ENCODE measurements around the gene ACSS1. TPM values are rescaled to one million over a fixed set of nuclear protein-coding genes. Genes with fewer than 3 reads are reported as not detected.

ACSS1 gene
- total and polyA plus RNA-seq, 7 donors, result 20.1 to 41.0 (median 27.1) TPM

- 0% methylated on average over 36 of the region's 36 CpGs for WGBS, 2 donors
- Histone ChIP-seq H3K36me3 (no peaks in the 10 kb centered on the region), H3K27me3 (no peaks in the 10 kb centered on the region), H3K27ac (peak overlapping the region; percentile 86 to 94 (median 92)), H3K4me1 (peaks cover 0 to 52% (median 47%) of the 10 kb centered on the region in 4 donors), H3K4me3 (peak overlapping the region; percentile 65 to 95 (median 72)), H3K9me3 (no peaks in the 10 kb centered on the region)
- DNase-seq, result peak; percentile 71
- TF ChIP-seq EP300 (IDR thresholded peaks at IDR 0.05), result no peak
- TF ChIP-seq CTCF (IDR thresholded peaks at IDR 0.05), result no peak
- no peak for TF ChIP-seq POLR2A (IDR thresholded peaks at IDR 0.05)
- no peak for TF ChIP-seq POLR2AphosphoS5 (IDR thresholded peaks at IDR 0.05)
- intact Hi-C loops (cut with DNase I), result loop anchor here (1.0 to 5.0 kb wide), 3 partner anchors 187 to 407 kb away; partner anchors contain the start of gene ENTPD6
Observed at GRCh38 chr20:24991897-24992486, 65.9 kb downstream of the ACSS1 start.

- 94 to 95% methylated on average over 2 of the region's 2 CpGs for WGBS, 2 donors
- intact Hi-C loops (cut with DNase I), result loop anchor here (5.0 kb wide), 1 partner anchor 206 kb away; the partner anchor contains the start of gene ENTPD6
- H3K4me3 ChIP-seq, result no peak overlapping the region
Observed at GRCh38 chr20:24990810-24991252, 67.1 kb downstream of the ACSS1 start.

DNA sequence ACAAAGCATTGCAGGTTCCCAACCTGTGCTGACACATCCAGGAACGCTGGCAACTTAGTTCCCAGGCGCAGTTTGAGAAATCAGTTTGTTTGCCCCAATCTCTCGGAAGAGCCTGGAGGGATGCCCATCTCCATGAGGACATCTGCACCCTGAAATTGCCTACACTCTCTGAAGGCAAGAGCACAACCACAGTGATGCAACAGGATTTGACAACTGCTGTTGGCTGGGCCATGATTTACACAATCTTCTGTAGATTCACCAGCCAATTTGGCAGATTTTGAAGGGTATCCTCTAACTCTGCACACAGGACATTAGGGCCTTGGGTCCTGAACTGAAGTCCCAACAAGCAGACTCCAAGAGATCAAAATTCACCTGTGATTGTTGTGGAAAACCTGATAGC is 68.8 kb downstream of the ACSS1 start:
- WGBS, 2 donors, result 92% methylated on average over 3 of the region's 3 CpGs
- TF ChIP-seq EP300 (IDR thresholded peaks at IDR 0.05) (no peak), POLR2AphosphoS5 (IDR thresholded peaks at IDR 0.05) (no peak), CTCF (IDR thresholded peaks at IDR 0.05) (no peak), POLR2A (IDR thresholded peaks at IDR 0.05) (no peak)
- peak; percentile 41 for DNase-seq
- peaks cover 0 to 29% (median 24%) of the 10 kb centered on the region in 4 donors for H3K4me1 ChIP-seq
- H3K4me3 ChIP-seq, result no peak overlapping the region
- no peak overlapping the region for H3K27ac ChIP-seq
- H3K27me3 ChIP-seq, result no peaks in the 10 kb centered on the region
- no peaks in the 10 kb centered on the region for H3K9me3 ChIP-seq
- intact Hi-C loops (cut with DNase I), result no loop called here
- H3K36me3 ChIP-seq, result no peaks in the 10 kb centered on the region

More at GRCh38 chr20:24990810-24991252, 67.1 kb downstream of the ACSS1 start:
- peak; percentile 22 for DNase-seq
- Histone ChIP-seq H3K27ac (no peak overlapping the region), H3K27me3 (no peaks in the 10 kb centered on the region), H3K36me3 (no peaks in the 10 kb centered on the region), H3K9me3 (no peaks in the 10 kb centered on the region), H3K4me1 (peaks cover 0 to 44% (median 40%) of the 10 kb centered on the region in 4 donors)
- no peak for TF ChIP-seq POLR2A (IDR thresholded peaks at IDR 0.05)
- TF ChIP-seq EP300 (IDR thresholded peaks at IDR 0.05), result no peak
- no peak for TF ChIP-seq POLR2AphosphoS5 (IDR thresholded peaks at IDR 0.05)

DNA sequence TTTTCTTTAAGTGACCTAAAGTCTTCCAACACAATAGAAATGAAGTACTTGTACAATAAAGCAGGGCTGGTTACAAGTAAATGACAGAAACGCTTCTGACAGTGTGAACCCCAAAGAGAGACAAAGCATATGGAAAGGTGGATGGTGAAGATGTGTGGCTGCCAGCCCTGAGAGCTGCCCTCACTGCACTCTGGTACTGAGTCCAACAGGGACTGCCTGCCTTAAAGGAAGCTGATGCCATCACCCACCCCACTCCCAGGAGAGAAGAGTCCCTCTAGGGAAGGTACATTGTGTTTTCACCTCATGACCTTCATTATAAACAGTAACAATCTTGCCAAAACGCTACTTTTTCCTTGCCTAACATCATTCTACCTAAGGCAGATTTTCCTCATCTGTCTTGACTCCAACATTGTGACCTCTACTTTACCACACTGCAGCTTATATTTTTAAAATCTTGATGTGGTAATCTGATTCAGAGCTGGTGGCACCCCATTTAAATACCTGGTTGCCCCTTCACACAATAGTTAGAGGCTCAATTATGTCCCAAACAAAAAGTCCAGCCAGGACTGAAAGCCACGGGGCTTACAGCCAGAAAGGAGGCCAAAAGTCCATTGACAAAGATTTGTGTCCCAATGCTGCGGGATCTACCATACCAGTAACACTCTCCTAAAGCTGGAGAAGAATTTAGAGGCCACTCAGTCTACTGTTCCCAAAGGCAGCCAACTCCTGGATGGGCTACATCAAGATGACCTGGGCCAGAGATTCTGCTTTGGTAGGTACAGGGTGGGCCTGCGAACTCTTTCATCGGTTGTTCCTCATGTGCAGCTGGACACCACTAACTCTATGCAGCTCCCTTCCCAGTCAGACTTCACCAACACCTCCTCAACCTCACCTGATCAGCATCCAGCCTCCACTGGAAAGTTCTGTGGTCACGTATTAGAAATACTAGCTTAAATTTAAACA is 69.8 kb downstream of the ACSS1 start:
- H3K4me1 ChIP-seq, result peaks cover 0 to 21% (median 14%) of the 10 kb centered on the region in 4 donors
- no peak overlapping the region for H3K27ac ChIP-seq
- peak; percentile 10 for DNase-seq
- 89 to 90% methylated on average over 7 of the region's 7 CpGs for WGBS, 2 donors
- H3K36me3 ChIP-seq, result peaks cover 0 to 6% (median 0%) of the 10 kb centered on the region in 4 donors
- no peak for TF ChIP-seq CTCF (IDR thresholded peaks at IDR 0.05)
- TF ChIP-seq EP300 (IDR thresholded peaks at IDR 0.05), result no peak
- TF ChIP-seq POLR2A (IDR thresholded peaks at IDR 0.05), result no peak
- no peak for TF ChIP-seq POLR2AphosphoS5 (IDR thresholded peaks at IDR 0.05)
- H3K9me3 ChIP-seq, result no peaks in the 10 kb centered on the region
- no peaks in the 10 kb centered on the region for H3K27me3 ChIP-seq
- H3K4me3 ChIP-seq, result no peak overlapping the region
- intact Hi-C loops (cut with DNase I), result no loop called here

DNA sequence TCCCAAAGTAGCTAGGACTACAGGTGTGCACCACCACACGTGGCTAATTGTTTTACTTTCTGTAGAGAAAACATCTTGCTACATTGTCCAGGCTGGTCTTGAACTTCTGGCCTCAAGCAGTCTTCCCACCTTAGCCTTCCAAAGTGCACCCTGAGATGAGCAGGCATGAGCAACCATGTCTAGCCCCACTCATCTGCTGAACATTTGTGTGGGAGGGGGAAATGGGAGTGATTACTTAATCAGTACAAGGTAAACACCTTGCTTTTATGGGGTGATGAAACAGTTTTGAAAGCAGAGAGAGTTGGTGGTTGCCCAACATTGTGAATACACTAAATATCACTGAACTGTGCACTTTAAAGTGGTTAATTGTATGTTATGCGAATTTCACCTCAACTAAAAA is 70.7 kb downstream of the ACSS1 start:
- intact Hi-C loops (cut with DNase I), result no loop called here
- no peak for DNase-seq
- 86% methylated on average over 2 of the region's 2 CpGs for WGBS, 2 donors
- Histone ChIP-seq H3K4me1 (peaks cover 0 to 20% (median 12%) of the 10 kb centered on the region in 4 donors), H3K27me3 (no peaks in the 10 kb centered on the region), H3K36me3 (peaks cover 0 to 14% (median 0%) of the 10 kb centered on the region in 4 donors), H3K4me3 (no peak overlapping the region), H3K27ac (no peak overlapping the region), H3K9me3 (no peaks in the 10 kb centered on the region)
- TF ChIP-seq POLR2AphosphoS5 (IDR thresholded peaks at IDR 0.05) (no peak), POLR2A (IDR thresholded peaks at IDR 0.05) (no peak), CTCF (IDR thresholded peaks at IDR 0.05) (no peak), EP300 (IDR thresholded peaks at IDR 0.05) (no peak)
